Naive thymus-derived CD8-positive, alpha-beta T cell (primary cell): Measurements from ENCODE around the gene HSDL2. TPM values are rescaled to one million over a fixed set of nuclear protein-coding genes. Genes with fewer than 3 reads are reported as not detected.
A peak's percentile ranks its signal among the peaks of the same experiment; 100 is the strongest.
"Not testable (repeated sequence)": the region's sequence is repeated elsewhere in the genome, so short reads cannot be mapped to it uniquely, and the experiment has no call there.

Experiments used
- ATAC-seq, 2 donors: fragments of 150-1000 bp; cut with Tn5 transposase in 1 of 2; sonication (Bioruptor Pico), chemical (Tn5 transposase) in 1 of 2; 1 replicate in 1 of 2; 2 replicates in 1 of 2; pipeline ENCODE4 v1.10.0; 2021; ENCODE audit warnings: mild to moderate bottlenecking in 2 of 2, moderate library complexity in 2 of 2
- POLR2A ChIA-PET: fragments of 350-600 bp; sonication (Branson Sonifier 250); formaldehyde crosslinking; loops from one replicate; lab custom pipeline; 2021; ENCODE audit warnings: antibody characterized with exemption; lab: Charles Lee
- DNase-seq, 10 donors: peaks; one replicate each; pipeline versions ENCODE4 v3.0.0 to v3.0.0-alpha.2; 2020 to 2022
- H3K27ac Mint-ChIP-seq, 10 donors: one replicate each; pipeline ENCODE4 v1.8.0; 2020 to 2022; ENCODE audit warnings: mild to moderate bottlenecking in 10 of 10, mixed read lengths in 10 of 10, moderate library complexity in 4 of 10, inconsistent platforms in 1 of 10
- H3K27me3 Mint-ChIP-seq, 5 donors: one replicate each; pipeline ENCODE4 v1.8.0; 2021 to 2022; ENCODE audit warnings: mixed read lengths in 5 of 5
- H3K36me3 Mint-ChIP-seq, 3 donors: one replicate each; pipeline ENCODE4 v1.8.0; 2020 to 2022; ENCODE audit warnings: mixed read lengths in 3 of 3, mild to moderate bottlenecking in 2 of 3, inconsistent platforms in 1 of 3
- H3K4me1 Mint-ChIP-seq, 4 donors: one replicate each; pipeline ENCODE4 v1.8.0; 2021 to 2022; ENCODE audit warnings: mixed read lengths in 4 of 4
- H3K4me3 Mint-ChIP-seq, 10 donors: one replicate each; pipeline ENCODE4 v1.8.0; 2020 to 2022; ENCODE audit warnings: mild to moderate bottlenecking in 10 of 10, mixed read lengths in 10 of 10, moderate library complexity in 6 of 10, inconsistent platforms in 1 of 10
- H3K9me3 Mint-ChIP-seq, 9 donors: one replicate each; pipeline ENCODE4 v1.8.0; 2020 to 2022; ENCODE audit warnings: mixed read lengths in 9 of 9, mild to moderate bottlenecking in 3 of 9, inconsistent platforms in 1 of 9, moderate library complexity in 1 of 9
- polyA plus RNA-seq, 3 donors: library from polyadenylated mRNA; unstranded; fragments of 300-500 nt; fragmentation: Illumina TruSeq; gene quantifications; one replicate each; pipeline ENCODE4 v1.2.3, GENCODE V29; 2021
- total RNA-seq, 8 experiments: library from RNA in 2 of 8; stranded (reverse) in 2 of 8; gene quantifications; one replicate each; pipeline ENCODE4 v1.2.3 and lab custom pipeline; 2021 to 2026

The HSDL2 gene
- total and polyA plus RNA-seq, 5 experiments from 2014 or later = 13.2 to 25.0 (median 17.2) TPM

GRCh38 chr9:112367465-112367864 is 12.4 kb upstream of the HSDL2 start:
- peaks cover 0 to 31% (median 12%) of the 10 kb centered on the region in 3 donors for H3K36me3 Mint-ChIP-seq
- H3K4me1 Mint-ChIP-seq = no peaks in the 10 kb centered on the region
- H3K27ac Mint-ChIP-seq = no peak overlapping the region
- peaks cover 11 to 55% (median 35%) of the 10 kb centered on the region in 9 donors for H3K9me3 Mint-ChIP-seq
- H3K27me3 Mint-ChIP-seq = peaks cover 0 to 6% (median 4%) of the 10 kb centered on the region in 5 donors
- no peak for DNase-seq
- no peak overlapping the region for H3K4me3 Mint-ChIP-seq
- POLR2A ChIA-PET = no interaction called here
- ATAC-seq = no peak

GRCh38 chr9:112369817-112370216 is 10.1 kb upstream of the HSDL2 start:
- Mint-ChIP-seq H3K27me3 (peaks cover 0 to 4% (median 0%) of the 10 kb centered on the region in 5 donors), H3K4me3 (no peak overlapping the region), H3K36me3 (peaks cover 2 to 34% (median 16%) of the 10 kb centered on the region in 3 donors), H3K9me3 (peaks cover 11 to 65% (median 35%) of the 10 kb centered on the region in 9 donors), H3K4me1 (no peaks in the 10 kb centered on the region), H3K27ac (no peak overlapping the region)
- ATAC-seq (no peak), DNase-seq (no peak)
- POLR2A ChIA-PET = interaction anchor here (0.6 kb wide), 1 partner anchor 330 kb away, joined by 4 read pairs; no protein-coding TSS in a partner anchor

GRCh38 chr9:112371060-112371459 is 8.8 kb upstream of the HSDL2 start:
- POLR2A ChIA-PET = interaction anchor here (0.7 kb wide), 1 partner anchor 43 kb away, joined by 4 read pairs; no protein-coding TSS in a partner anchor
- Mint-ChIP-seq H3K27me3 (no peaks in the 10 kb centered on the region), H3K27ac (no peak overlapping the region), H3K9me3 (peaks cover 7 to 53% (median 23%) of the 10 kb centered on the region in 9 donors), H3K4me3 (no peak overlapping the region), H3K36me3 (peaks cover 2 to 29% (median 14%) of the 10 kb centered on the region in 3 donors), H3K4me1 (peaks cover 0 to 3% (median 1%) of the 10 kb centered on the region in 4 donors)
- no peak for DNase-seq
- ATAC-seq = no peak

- H3K27ac Mint-ChIP-seq, H3K27me3 Mint-ChIP-seq, H3K4me3 Mint-ChIP-seq, DNase-seq, POLR2A ChIA-PET, ATAC-seq: not testable (repeated sequence)
- H3K9me3 Mint-ChIP-seq = peaks cover 0 to 36% (median 23%) of the 10 kb centered on the region in 9 donors
- peaks cover 2 to 26% (median 19%) of the 10 kb centered on the region in 3 donors for H3K36me3 Mint-ChIP-seq
- peaks cover 16 to 25% (median 22%) of the 10 kb centered on the region in 4 donors for H3K4me1 Mint-ChIP-seq
Observed at GRCh38 chr9:112373666-112374065, 6.2 kb upstream of the HSDL2 start.

- Mint-ChIP-seq H3K9me3 (peaks cover 0 to 31% (median 20%) of the 10 kb centered on the region in 9 donors), H3K4me1 (peaks cover 18 to 28% (median 26%) of the 10 kb centered on the region in 4 donors), H3K36me3 (peaks cover 2 to 23% (median 17%) of the 10 kb centered on the region in 3 donors)
- H3K27me3 Mint-ChIP-seq, ATAC-seq, DNase-seq, POLR2A ChIA-PET, H3K27ac Mint-ChIP-seq, H3K4me3 Mint-ChIP-seq: not testable (repeated sequence)
Observed at GRCh38 chr9:112374232-112374631, 5.7 kb upstream of the HSDL2 start.

GRCh38 chr9:112375361-112375760 is 4.5 kb upstream of the HSDL2 start:
- Mint-ChIP-seq H3K27ac (no peak overlapping the region), H3K36me3 (peaks cover 2 to 15% (median 13%) of the 10 kb centered on the region in 3 donors), H3K9me3 (peaks cover 0 to 20% (median 9%) of the 10 kb centered on the region in 9 donors), H3K27me3 (no peaks in the 10 kb centered on the region), H3K4me3 (no peak overlapping the region), H3K4me1 (peaks cover 21 to 32% (median 29%) of the 10 kb centered on the region in 4 donors)
- DNase-seq = no peak
- POLR2A ChIA-PET = no interaction called here
- no peak for ATAC-seq

- ATAC-seq = no peak
- no peak for DNase-seq
- peaks cover 25 to 48% (median 42%) of the 10 kb centered on the region in 4 donors for H3K4me1 Mint-ChIP-seq
- H3K27ac Mint-ChIP-seq = no peak overlapping the region
- peak overlapping the region in 4 of 10 donors; percentile 21 to 35 (median 22) for H3K4me3 Mint-ChIP-seq
- H3K36me3 Mint-ChIP-seq = peaks cover 2 to 13% (median 9%) of the 10 kb centered on the region in 3 donors
- POLR2A ChIA-PET = no interaction called here
- H3K9me3 Mint-ChIP-seq = peaks cover 0 to 13% (median 2%) of the 10 kb centered on the region in 9 donors
- H3K27me3 Mint-ChIP-seq = no peaks in the 10 kb centered on the region
Observed at GRCh38 chr9:112377087-112377486, 2.8 kb upstream of the HSDL2 start.

- no peaks in the 10 kb centered on the region for H3K27me3 Mint-ChIP-seq
- POLR2A ChIA-PET = interaction anchor here (0.7 to 2.5 kb wide), 2 partner anchors 108 to 208 kb away, joined by 3 to 18 read pairs; partner anchors contain the start of gene KIAA1958
- H3K27ac Mint-ChIP-seq = peak overlapping the region in 2 of 10 donors; percentile 1 to 5
- ATAC-seq (no peak), DNase-seq (no peak)
- peaks cover 25 to 54% (median 47%) of the 10 kb centered on the region in 4 donors for H3K4me1 Mint-ChIP-seq
- peaks cover 0 to 9% (median 2%) of the 10 kb centered on the region in 9 donors for H3K9me3 Mint-ChIP-seq
- H3K4me3 Mint-ChIP-seq = peak overlapping the region in 9 of 10 donors; percentile 22 to 100 (median 99)
- H3K36me3 Mint-ChIP-seq = peaks cover 2 to 9% (median 8%) of the 10 kb centered on the region in 3 donors
Observed at GRCh38 chr9:112377684-112378327, 2.1 kb upstream of the HSDL2 start.

GRCh38 chr9:112378328-112379176 is 1.4 kb upstream of the HSDL2 start:
- peak overlapping the region; percentile 95 to 98 (median 98) for H3K27ac Mint-ChIP-seq
- peaks cover 25 to 58% (median 50%) of the 10 kb centered on the region in 4 donors for H3K4me1 Mint-ChIP-seq
- ATAC-seq = no peak
- POLR2A ChIA-PET = interaction anchor here (0.7 to 2.5 kb wide), 7 partner anchors 10 to 372 kb away, joined by 3 to 23 read pairs (median 3); partner anchors contain the start of genes KIAA1958, PTBP3 and SNX30
- no peaks in the 10 kb centered on the region for H3K27me3 Mint-ChIP-seq
- H3K36me3 Mint-ChIP-seq = peaks cover under 1 to 7% (median 6%) of the 10 kb centered on the region in 3 donors
- DNase-seq = no peak
- peaks cover 0 to 7% (median 2%) of the 10 kb centered on the region in 9 donors for H3K9me3 Mint-ChIP-seq
- H3K4me3 Mint-ChIP-seq = peak overlapping the region; percentile 93 to 100 (median 99)

GRCh38 chr9:112379177-112380101 is 469 bp upstream of the HSDL2 start:
- H3K9me3 Mint-ChIP-seq = peaks cover 0 to 7% (median 0%) of the 10 kb centered on the region in 9 donors
- peaks cover 2 to 7% (median 4%) of the 10 kb centered on the region in 3 donors for H3K36me3 Mint-ChIP-seq
- POLR2A ChIA-PET = interaction anchor here (0.7 to 2.5 kb wide), 11 partner anchors 9 to 453 kb away, joined by 3 to 23 read pairs (median 4); partner anchors contain the start of genes INIP, KIAA1958, PTBP3 and SNX30
- H3K27me3 Mint-ChIP-seq = no peaks in the 10 kb centered on the region
- peaks cover 26 to 67% (median 55%) of the 10 kb centered on the region in 4 donors for H3K4me1 Mint-ChIP-seq
- peak overlapping the region; percentile 95 to 98 (median 98) for H3K27ac Mint-ChIP-seq
- ATAC-seq (peak; percentile 92 to 94), DNase-seq (peak; percentile 92 to 98 (median 95))
- H3K4me3 Mint-ChIP-seq = peak overlapping the region; percentile 93 to 100 (median 99)

GRCh38 chr9:112380825-112381221 is 915 bp downstream of the HSDL2 start:
- Mint-ChIP-seq H3K36me3 (peaks cover 0 to 5% (median 2%) of the 10 kb centered on the region in 3 donors), H3K9me3 (peaks cover 0 to 2% (median 0%) of the 10 kb centered on the region in 9 donors), H3K4me3 (peak overlapping the region; percentile 93 to 100 (median 99)), H3K4me1 (peaks cover 23 to 72% (median 59%) of the 10 kb centered on the region in 4 donors), H3K27me3 (no peaks in the 10 kb centered on the region), H3K27ac (peak overlapping the region; percentile 88 to 98 (median 97))
- POLR2A ChIA-PET = interaction anchor here (0.7 to 2.4 kb wide), 4 partner anchors 48 to 467 kb away, joined by 3 to 23 read pairs (median 10); partner anchors contain the start of genes INIP, PTBP3 and SNX30
- DNase-seq = peak in 3 of 10 donors; percentile 5 to 27 (median 19)
- ATAC-seq = no peak
